T-helper 2 cell (primary cell): ENCODE results near the gene PANK4.
"Not testable (repeated sequence)": the region's sequence is repeated elsewhere in the genome, so short reads cannot be mapped to it uniquely, and the experiment has no call there.

Experiments used
- DNase-seq, 5 experiments: peaks; one replicate each; pipeline versions ENCODE4 v3.0.0 to v3.0.0-alpha.2; 2012 to 2022

PANK4 gene

GRCh38 chr1:2558420-2558819 lies 32.0 kb upstream of the PANK4 start:
- DNase-seq = no peak

DNA sequence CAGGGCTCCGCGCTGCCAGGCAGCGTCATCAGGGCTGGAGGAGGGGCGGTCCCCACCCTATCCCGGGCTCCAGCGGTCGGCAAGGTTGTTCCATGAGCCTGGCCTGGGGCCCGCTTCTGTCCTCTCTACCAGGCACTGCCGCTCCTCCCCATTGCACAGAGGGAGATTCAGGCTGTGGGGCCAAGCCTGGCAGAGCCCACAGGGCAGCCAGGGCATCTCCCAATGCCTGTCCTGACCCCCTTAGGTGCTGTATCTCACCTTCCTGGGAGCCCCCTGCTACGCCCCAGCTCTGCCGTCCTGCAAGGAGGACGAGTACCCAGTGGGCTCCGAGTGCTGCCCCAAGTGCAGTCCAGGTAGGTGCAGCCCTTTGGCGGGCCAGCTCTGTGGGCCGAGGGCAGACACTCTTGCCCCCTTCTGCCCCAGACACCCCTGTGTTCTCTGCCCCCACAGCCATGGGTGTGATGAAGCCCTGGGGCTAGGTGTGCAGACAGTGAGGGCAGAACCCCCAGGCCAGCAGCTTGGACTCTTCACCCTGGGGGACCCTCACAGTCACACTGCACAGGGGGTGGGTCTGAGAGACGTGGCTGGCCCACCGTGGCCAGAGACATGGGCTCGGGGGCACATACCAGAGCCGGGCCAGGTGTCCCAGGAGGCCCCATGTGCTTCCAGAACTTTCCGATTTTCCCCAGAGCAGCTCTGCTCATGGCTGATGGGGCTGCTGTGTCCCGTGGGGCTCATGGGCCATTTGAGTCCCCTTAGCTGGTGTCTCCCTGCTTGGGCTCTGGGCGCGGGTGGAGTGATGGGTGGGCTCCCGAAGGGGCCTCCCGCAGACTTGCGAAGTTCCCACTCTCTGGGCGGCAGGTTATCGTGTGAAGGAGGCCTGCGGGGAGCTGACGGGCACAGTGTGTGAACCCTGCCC lies 31.3 kb upstream of the PANK4 start:
- no peak for DNase-seq

- DNase-seq = peak in 2 of 5 experiments; percentile 31 to 78
Measured at GRCh38 chr1:2556678-2557481, 30.5 kb upstream of the PANK4 start.

- peak; percentile 42 to 89 (median 59) for DNase-seq
Measured at GRCh38 chr1:2556277-2556677, 29.9 kb upstream of the PANK4 start, which contains the start of gene TNFRSF14. TNFRSF14 (plus strand) TSS chr1:2556371; CDS start chr1:2556665, 294 bp downstream.

GRCh38 chr1:2555634-2556276 lies 29.4 kb upstream of the PANK4 start:
- DNase-seq = peak; percentile 49 to 93 (median 65)

- peak in 2 of 5 experiments; percentile 30 to 71 for DNase-seq
Measured at GRCh38 chr1:2554621-2555387, 28.4 kb upstream of the PANK4 start.

DNA sequence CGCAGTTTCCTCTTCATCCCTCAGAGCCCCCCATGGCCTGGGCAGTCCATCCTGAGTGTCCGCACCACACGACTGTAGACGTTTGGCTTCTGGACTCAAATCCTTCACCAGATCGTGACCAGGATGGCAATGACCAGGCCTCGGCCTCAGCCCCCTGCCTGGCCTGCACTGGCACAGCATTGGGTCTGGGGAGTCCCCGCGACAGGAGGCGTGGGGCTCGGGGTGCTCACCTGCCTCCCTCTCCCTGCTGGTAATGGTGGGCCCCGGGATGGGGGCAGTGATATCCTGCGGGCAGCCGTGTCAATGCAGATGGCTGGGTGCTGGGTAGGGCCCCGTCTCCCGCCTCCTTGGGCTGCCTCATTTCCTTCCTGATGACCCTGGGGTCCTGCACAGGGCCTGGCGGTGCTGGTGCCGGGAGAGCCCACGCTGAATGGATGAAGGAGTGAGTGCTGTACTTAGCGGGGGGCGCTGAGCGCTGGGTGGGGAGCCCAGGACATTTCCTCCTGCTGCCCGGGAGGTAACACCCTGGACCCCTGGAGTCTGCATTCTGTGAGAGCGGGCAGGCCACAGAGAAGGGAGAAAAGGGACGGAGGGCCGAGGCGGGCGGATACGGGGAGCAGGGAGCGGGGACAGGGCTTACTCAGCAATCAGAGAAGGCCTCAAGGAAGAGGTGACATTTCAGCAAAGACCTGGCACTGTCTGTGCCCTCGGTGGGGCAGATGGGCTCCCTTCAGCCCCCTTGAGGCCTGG lies 27.6 kb upstream of the PANK4 start:
- DNase-seq = no peak

- not testable (repeated sequence) for DNase-seq
Measured at GRCh38 chr1:2553076-2553475, 26.7 kb upstream of the PANK4 start.

GRCh38 chr1:2552189-2552588 lies 25.8 kb upstream of the PANK4 start:
- no peak for DNase-seq

DNA sequence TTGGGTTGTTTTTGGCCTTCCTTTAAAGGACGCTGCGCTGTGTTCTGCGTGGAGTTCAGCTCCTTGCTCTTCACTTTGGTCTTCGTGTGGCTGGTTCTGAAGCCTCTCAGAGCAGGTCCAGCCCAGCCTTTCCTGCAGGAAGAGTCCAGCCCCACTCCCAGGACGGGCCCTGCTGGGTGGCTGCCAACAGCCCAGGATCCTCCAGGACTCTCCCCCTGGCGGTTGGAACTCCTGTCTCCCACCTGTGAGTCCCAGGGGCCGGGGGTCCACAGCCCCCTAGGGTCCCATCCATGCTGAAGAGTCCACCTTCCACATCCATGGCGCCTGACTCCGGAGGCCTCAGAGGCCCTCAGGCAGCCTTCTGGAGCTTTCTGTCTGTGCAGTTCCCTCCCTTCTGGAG lies 25.1 kb upstream of the PANK4 start:
- DNase-seq = not testable (repeated sequence)

- DNase-seq = not testable (repeated sequence)
Measured at GRCh38 chr1:2550309-2550861, 24.0 kb upstream of the PANK4 start.

DNA sequence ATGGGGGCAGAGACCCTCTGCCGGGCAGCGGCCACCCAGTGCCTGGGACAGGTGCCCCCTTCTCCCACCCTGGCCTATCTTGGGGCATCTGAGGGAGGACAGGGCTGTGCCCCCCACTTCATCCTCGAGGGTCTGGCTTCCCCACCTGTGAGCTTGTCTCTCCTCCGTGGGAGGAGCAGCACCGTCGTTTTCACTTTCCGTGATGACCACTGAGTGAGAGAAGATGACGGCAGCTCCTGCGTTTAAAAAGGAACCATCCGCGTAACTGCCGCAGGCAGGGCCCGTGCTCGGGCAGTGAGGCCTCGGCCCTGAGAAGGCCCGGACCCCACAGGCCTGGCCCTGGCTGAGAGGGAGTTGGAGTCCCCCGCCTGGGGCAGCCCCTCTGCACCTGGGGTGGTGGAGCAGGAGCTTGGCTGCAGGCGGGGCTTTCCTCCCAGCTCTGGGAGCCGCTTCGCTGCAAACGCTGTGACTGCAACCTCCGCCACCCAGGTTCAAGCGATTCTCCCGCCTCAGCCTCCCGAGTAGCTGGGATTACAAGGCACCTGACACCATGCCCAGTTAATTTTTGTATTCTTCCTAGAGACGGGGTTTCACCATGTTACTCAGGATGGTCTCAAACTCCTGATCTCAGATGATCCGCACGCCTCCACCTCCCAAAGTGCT lies 23.1 kb upstream of the PANK4 start:
- DNase-seq = not testable (repeated sequence)

DNA sequence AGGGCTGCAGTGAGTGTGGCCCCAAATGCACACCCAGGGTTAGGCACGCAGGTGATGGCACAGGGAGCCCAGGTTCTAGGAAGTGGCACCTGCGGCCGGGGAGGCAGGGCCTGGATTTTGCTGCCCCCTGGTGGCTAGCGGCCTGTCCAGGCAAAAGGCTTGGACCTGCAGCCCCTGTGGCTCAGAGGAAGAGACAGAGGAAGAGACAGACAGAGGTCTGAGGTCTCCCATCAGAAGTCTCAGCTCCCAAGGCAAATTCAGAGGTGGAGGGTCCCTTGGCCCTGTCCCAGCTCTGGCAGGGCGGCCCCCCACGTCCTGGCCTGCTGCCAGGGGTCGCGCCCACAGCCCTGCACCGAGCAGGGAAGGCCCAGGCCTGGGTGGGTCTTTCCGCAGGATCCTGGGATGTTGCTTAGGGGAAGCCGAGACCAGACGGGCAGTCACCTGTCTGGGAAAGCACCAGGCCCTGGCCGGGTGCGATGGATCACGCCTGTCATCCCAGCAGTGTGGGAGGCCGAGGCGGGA lies 21.7 kb upstream of the PANK4 start:
- DNase-seq = peak; percentile 53 to 90 (median 73)

DNA sequence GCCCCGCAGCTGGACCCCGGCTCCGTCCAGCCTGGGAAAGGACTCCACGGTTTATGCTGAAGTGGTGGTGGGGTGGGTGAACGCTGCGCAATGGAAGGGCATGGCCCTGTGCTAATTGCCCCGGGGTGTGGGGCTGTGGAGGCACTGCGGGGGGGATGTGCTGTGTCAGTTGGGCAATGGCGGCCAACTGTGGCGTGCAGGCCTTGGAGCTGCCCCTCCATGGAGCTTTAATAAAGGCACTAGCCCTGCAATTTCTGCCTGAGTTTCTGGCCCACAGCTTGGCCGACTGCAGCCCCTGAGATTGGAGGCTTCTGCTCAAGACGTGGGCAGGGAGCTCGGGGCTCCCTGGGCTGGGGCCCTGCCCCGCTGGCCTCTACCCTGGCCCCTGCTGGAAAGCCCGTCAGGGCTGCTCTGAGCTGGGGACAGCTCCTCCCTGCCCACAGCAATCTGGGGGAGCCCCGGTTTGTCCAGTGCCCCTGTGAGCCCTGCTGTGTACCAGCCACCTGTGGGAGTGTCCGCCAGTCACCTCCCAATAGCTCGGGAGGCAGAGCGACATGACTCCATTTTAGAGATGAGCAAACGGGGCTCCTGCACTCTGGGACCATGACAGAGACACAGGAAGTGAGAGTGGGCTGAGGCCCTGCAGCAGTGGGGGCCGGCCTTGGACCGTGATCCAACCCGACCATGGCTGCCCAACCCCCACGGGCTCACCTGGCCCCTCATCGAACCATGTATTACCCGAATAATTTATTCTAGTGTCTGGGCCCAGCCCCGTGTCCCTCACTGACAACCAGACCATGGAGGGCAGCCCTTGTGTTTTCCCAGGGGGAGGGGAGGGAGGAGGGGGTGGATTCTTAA lies 21.0 kb upstream of the PANK4 start:
- DNase-seq = peak in 3 of 5 experiments; percentile 29 to 82 (median 46)

- peak; percentile 60 to 97 (median 84) for DNase-seq
Measured at GRCh38 chr1:2546515-2547209, 20.3 kb upstream of the PANK4 start.

GRCh38 chr1:2545754-2546514 lies 19.5 kb upstream of the PANK4 start:
- peak; percentile 67 to 97 (median 86) for DNase-seq

- DNase-seq = no peak
Measured at GRCh38 chr1:2544875-2545640, 18.7 kb upstream of the PANK4 start.
